NCI-H446 treated with DMSO at 0.1 percent for 48 hours (cell line): ENCODE measurements around the gene DOCK4.

Experiments
- DNase-seq: peaks from one replicate; lab custom pipeline; 2025; lab: John Stamatoyannopoulos, UW

DOCK4 gene

GRCh38 chr7:111820621-111821020 lies 385.6 kb downstream of the DOCK4 start:
- no peak for DNase-seq

GRCh38 chr7:111820121-111820520 lies 386.1 kb downstream of the DOCK4 start:
- DNase-seq, result no peak

GRCh38 chr7:111815354-111815753 lies 390.8 kb downstream of the DOCK4 start:
- DNase-seq, result no peak

- DNase-seq, result no peak
These were observed 392.9 kb downstream of the DOCK4 start for GRCh38 chr7:111813306-111813705.

GRCh38 chr7:111806232-111806631 lies 400.0 kb downstream of the DOCK4 start:
- no peak for DNase-seq

GRCh38 chr7:111803015-111803758 lies 403.0 kb downstream of the DOCK4 start:
- DNase-seq, result no peak

- no peak for DNase-seq
These were observed 403.9 kb downstream of the DOCK4 start for GRCh38 chr7:111802194-111802772.

- DNase-seq, result no peak
These were observed 404.9 kb downstream of the DOCK4 start for GRCh38 chr7:111801277-111801676.

DNA sequence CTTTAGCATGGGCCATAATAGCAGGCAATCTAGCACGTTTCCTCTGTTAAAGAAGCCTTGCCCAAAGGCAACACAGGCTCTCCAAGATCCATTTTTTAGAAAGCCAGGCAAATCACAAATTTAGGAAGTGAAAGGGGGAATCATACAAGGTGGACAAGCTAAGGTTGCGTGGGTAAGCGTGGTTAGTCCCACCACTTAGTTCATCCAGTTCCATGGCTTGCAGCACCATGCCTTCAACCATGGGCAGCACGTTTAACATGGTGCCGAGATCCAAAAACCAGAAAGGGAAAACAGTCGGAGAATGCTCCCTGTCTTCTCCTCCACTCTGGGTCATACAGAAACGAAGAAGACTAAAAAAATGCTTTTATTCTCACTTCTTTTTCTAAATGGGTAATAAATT lies 409.5 kb downstream of the DOCK4 start:
- no peak for DNase-seq

- DNase-seq, result no peak
These were observed 416.3 kb downstream of the DOCK4 start for GRCh38 chr7:111789870-111790269.

GRCh38 chr7:111789048-111789320 lies 417.2 kb downstream of the DOCK4 start:
- DNase-seq, result no peak

DNA sequence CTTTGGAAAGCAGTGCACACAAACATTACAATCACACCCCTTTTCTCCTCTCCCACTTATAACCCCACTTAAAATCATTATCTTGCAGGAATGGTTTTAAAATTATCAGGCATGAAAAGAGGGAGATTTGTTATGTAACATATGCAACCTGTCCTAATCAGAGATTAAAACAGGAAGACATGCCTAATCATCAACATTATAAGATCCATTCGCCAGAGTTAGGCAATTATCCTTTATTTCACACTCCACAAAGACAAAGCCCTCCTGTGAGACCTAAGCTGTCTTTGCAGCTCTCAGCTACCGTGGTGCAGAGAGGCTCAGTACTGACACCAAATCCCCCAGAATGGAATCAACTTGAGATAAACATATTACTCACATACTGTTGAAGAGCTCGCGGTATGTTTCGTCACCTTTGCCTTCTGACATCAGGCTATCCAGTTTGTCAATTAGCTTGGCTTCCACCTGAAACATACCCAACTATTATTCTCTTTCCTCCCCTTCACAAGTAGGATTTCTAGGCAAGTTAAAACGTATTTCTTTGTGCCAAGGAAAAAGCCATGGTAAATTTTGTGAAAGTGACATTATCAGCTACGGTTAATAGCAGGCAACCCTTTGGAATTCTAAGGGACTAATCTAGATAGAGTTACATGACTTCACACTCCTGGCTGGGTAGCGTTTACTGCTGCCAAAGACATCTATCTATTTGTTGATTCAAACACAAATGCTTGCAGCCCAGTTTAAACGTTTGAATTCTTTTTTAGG lies 417.7 kb downstream of the DOCK4 start:
- no peak for DNase-seq

DNA sequence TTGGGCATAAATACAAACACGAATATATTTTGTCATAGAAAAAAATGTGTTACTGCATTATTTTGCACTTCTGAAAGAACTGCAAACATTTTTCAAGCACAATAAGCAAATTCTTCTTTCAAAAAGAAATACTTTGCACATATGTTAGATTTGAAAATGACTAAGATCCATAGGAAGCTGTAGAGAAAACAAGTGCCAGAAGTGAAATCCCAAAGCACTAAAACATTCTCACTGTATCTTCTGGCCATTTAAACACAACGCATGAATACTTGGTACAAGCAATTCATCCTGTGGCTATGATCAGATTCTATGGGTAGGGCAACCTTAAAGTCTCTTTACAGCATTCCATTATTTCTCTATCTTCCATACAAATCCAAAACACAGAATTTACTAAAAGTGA lies 418.5 kb downstream of the DOCK4 start:
- DNase-seq, result no peak

DNA sequence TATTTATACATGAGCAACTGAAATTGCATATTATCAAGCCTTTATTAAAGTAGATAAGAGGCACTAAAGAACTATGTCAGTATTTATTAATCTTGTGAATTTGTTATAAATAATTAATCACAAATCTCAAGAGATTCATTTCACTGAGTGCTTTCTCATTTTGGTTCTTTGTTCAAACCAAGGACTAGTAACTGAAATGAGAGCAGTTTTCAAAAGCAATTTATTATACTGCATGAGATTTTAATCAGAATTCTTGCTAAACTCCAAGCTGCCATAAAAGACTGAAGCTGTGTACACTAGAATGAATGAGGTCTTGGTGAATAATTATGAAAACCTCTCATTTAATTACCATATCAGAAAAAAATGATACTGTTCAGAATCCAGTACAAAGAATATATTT lies 419.1 kb downstream of the DOCK4 start:
- no peak for DNase-seq

DNA sequence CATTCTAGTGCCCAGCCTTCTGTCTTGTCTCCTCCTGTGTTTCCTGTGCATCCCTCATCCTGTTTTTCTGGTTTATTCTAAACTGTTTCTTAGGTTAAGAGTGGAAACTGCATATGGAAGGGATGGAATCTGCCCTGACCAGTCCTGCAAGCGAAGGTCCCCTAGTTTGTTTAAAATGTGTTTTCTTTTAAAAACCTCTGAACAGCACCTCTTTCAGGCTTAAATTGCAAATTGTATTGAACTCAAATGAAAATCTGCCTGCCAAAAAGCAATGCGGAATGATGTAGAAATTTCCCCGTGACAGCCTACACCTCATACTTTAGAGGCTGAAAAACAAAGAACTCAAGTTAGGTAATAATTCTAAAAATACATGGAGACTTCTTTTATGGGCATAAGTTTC lies 421.1 kb downstream of the DOCK4 start:
- DNase-seq, result no peak

GRCh38 chr7:111784296-111784695 lies 421.9 kb downstream of the DOCK4 start:
- no peak for DNase-seq

DNA sequence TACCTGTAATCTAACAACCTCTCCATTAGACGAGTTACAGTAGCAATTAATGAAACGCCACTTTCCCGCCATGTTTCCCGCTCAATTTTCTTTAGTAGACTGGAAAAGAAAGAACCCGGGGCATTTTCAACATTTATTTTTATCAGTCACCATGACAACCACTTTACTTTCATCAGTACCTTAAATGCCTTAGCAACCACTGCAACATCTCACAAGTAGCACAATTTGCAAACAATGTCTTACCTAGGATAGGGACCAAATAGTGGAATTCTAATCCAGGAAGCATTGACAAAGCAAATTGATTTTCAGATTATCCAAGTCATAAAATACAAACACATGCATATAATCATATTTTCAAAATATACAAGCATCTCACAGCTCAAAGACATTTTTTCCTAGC lies 422.3 kb downstream of the DOCK4 start:
- no peak for DNase-seq

DNA sequence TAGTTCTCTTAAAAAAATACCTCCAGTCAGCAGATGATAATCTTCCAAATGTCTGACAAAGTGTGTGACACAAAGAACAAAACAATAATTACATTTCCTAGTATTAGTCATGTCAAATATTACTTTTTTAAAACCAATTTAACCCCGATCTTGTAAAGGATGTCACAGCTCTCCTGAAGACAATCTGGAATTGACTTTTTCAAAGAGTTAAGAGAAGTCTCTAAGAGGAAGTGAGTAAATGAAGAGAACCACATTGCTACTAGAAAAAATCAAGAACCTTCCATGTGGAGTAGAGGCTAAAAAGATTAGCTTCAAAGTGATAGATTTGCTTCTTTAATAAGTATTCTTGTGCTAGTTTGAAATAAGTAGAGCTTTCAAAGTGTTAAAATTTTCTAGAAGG lies 425.7 kb downstream of the DOCK4 start:
- no peak for DNase-seq

- DNase-seq, result no peak
These were observed 431.0 kb downstream of the DOCK4 start for GRCh38 chr7:111775206-111775605.

DNA sequence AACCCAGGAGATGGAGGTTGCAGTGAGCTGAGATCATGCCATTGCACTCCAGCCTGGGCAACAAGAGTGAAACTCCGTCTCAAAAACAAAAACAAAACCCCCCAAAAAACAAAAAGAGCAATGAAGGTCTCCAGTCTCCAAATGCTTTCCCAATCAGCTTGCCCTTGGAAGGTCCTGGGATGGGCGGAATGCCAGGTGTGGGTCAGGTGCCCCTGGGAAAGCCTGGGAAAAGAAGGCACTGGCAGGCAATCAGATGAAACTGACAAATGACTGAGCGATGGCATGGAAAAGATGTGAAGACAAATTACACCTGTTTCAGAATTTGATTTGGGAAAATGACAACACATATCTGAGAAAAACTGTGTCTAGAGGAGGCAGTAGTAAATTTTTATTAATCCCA lies 433.5 kb downstream of the DOCK4 start:
- DNase-seq, result no peak

GRCh38 chr7:111771638-111772037 lies 434.6 kb downstream of the DOCK4 start:
- no peak for DNase-seq

- no peak for DNase-seq
These were observed 436.1 kb downstream of the DOCK4 start for GRCh38 chr7:111770116-111770515.
